Brain microvascular endothelial cell (primary cell): ENCODE measurements around the gene WDR27.

Source experiments
- DNase-seq: peaks from one replicate; pipeline ENCODE4 v3.0.0-alpha.2; 2020
- H3K27ac ChIP-seq: fragments of 250-450 bp; sonication (Bioruptor Pico); 2 replicates; pipeline ENCODE4 v1.5.1; 2020; ENCODE audit warnings: mild to moderate bottlenecking, moderate library complexity
- H3K27me3 ChIP-seq: fragments of 250-450 bp; sonication (Bioruptor Pico); replicated peaks from 2 replicates; pipeline ENCODE4 v1.5.1; 2020; ENCODE audit warnings: mild to moderate bottlenecking
- H3K36me3 ChIP-seq: fragments of 250-450 bp; sonication (Bioruptor Pico); replicated peaks from 2 replicates; pipeline ENCODE4 v1.5.1; 2020; ENCODE audit warnings: mild to moderate bottlenecking
- H3K4me3 ChIP-seq: 2 replicates; pipeline ENCODE4 v1.5.1; 2011; ENCODE audit warnings: low read depth, mild to moderate bottlenecking, control low read depth, low read length, moderate library complexity
- in situ Hi-C: cut with HindIII; loops from 2 replicates; pipeline ENCODE4 v1.10.0; 2017; ENCODE audit warnings: low sequenced_read_pairs, low pct_ligation_motif_present
- TF ChIP-seq, protein P1 (sequence below): IDR thresholded peaks from 2 replicates; pipeline ENCODE4 v1.5.1; 2011; ENCODE audit warnings: low read depth, mild to moderate bottlenecking, moderate library complexity, low read length, control low read depth, inconsistent platforms; ENCODE audit errors: missing control alignments

WDR27 gene

DNA sequence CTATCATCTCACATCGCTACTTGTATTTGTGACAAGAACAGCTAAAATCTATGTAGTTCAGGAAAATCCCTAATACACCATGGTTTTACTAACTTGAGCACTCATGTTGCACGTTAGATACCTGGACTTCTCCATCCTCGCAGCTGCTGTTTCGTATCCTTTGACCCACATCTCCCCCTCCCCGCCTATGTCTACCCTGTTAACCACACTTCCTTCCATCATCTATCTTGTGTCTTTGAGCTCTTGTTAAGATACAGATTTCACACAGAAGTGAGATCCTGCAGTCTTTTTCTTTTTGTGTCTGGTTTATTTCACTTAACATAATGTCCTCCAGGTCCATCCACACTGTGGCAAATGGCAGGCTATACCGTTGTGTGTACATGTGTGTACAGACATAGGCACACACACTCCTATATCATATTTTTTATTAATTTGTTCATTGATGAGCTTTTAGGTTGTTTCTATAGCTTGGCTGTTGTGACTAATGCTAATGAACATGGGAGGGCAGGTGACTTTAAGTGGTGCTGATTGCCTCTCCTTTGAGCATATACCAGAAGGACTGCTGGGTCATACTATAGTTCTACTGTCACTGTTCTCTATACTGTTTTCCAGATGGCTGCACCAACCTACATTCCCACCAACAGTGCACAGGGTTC, 117.8 kb downstream of the WDR27 start:
- Histone ChIP-seq H3K27me3 (no peaks in the 10 kb centered on the region), H3K4me3 (no peak overlapping the region), H3K36me3 (no peaks in the 10 kb centered on the region), H3K27ac (no peak overlapping the region)
- in situ Hi-C loops = no loop called here
- DNase-seq = no peak
- TF ChIP-seq, protein P1, sequence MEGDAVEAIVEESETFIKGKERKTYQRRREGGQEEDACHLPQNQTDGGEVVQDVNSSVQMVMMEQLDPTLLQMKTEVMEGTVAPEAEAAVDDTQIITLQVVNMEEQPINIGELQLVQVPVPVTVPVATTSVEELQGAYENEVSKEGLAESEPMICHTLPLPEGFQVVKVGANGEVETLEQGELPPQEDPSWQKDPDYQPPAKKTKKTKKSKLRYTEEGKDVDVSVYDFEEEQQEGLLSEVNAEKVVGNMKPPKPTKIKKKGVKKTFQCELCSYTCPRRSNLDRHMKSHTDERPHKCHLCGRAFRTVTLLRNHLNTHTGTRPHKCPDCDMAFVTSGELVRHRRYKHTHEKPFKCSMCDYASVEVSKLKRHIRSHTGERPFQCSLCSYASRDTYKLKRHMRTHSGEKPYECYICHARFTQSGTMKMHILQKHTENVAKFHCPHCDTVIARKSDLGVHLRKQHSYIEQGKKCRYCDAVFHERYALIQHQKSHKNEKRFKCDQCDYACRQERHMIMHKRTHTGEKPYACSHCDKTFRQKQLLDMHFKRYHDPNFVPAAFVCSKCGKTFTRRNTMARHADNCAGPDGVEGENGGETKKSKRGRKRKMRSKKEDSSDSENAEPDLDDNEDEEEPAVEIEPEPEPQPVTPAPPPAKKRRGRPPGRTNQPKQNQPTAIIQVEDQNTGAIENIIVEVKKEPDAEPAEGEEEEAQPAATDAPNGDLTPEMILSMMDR = no peak

DNA sequence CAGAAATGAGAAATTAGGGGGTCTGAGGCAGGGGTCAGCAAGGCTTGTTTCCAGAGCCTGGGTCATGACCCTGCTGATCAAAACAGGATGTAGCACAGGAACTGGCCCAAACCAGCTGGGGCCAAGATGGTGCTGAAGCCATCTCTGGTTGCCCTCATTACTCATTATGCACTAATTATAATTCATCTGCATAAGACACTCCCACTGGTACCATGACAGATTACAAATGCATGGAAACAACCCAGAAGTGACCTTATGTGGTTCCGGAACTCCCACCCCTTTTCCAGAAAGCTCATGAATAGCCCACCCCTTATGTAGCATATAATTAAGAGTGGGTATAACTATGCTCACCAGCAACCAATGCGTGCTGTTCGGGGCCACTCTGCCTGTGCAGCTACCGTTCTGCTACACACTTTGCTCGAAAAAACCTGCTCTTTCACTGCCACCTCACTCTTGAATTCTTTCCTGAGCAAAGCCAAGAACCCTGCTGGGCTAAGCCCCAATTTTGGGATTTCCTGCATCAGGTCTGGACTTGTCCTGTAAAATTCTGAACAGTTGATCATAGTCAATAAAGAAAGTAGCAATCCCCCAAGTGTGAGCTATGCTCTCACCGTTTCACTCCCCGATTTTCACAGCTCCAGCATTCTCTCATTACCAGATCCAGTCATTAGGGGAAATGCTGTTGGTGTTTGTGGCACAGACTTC, 122.3 kb downstream of the WDR27 start:
- TF ChIP-seq, protein P1 = no peak
- Histone ChIP-seq H3K36me3 (no peaks in the 10 kb centered on the region), H3K4me3 (no peak overlapping the region), H3K27me3 (no peaks in the 10 kb centered on the region), H3K27ac (no peak overlapping the region)
- in situ Hi-C loops = no loop called here
- DNase-seq = no peak

DNA sequence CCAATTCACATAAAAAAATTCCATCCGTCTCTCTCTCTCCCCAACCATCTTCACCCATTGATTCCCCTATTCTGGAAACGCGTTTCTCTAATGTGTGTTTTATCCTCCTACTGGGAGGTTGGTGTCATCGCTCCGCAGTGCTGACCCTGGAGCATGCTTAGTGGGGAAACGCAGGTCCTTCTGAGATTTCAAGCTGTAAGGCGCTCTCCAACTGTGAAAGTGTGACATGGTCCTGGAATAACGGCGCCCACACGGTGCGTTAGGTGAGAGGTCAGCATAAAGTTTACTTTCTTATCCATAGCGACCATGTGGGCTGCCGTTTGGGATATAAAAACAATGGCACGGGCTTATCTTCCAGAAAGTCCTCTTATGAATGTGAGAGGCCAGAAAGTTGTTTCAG, 123.9 kb downstream of the WDR27 start:
- Histone ChIP-seq H3K27ac (no peak overlapping the region), H3K27me3 (no peaks in the 10 kb centered on the region), H3K36me3 (no peaks in the 10 kb centered on the region), H3K4me3 (no peak overlapping the region)
- in situ Hi-C loops = no loop called here
- no peak for DNase-seq
- TF ChIP-seq, protein P1 = peak; percentile 33

DNA sequence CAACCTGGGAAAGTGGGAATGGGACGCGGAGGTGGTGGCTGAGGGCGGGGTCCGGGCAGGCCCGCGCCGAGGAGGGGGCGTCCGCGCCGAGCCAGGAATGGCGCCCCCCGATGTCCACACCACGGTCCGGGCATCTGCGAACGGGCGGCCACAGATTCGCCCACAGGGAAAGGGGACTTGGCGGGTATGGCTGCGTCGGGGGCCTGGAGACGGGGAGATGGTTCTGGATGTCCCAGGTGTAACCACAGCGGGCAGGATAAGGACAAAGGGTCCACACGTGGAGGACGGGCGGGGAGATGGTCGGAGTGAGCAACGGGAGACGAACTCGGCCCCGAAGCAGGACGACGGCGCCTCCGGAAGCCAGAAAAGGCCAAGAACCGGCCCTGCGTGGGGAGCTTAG, 124.6 kb downstream of the WDR27 start:
- H3K4me3 ChIP-seq = peak overlapping the region; percentile 41
- no peak for DNase-seq
- in situ Hi-C loops = no loop called here
- no peak overlapping the region for H3K27ac ChIP-seq
- H3K27me3 ChIP-seq = no peaks in the 10 kb centered on the region
- H3K36me3 ChIP-seq = no peaks in the 10 kb centered on the region
- TF ChIP-seq, protein P1 = no peak

DNA sequence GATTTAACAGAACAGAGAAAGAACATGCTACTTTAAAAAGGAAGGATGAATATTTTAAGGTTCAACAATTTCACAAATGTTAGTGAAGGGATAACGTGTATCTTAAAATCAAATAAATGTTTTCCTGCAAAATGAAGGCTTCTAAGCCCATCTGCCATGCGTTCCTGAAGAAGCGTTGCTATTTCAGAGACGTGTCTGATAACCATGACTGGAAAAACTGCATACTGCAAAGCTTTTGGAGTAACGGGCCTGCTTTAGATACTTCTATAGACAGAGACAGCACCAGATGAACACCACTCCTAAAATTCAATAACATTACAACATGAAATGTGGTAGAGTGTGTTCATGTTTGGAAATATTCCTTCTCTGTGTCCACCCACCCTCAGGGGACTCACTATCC, 126.0 kb downstream of the WDR27 start:
- Histone ChIP-seq H3K27ac (no peak overlapping the region), H3K36me3 (no peaks in the 10 kb centered on the region), H3K4me3 (no peak overlapping the region), H3K27me3 (no peaks in the 10 kb centered on the region)
- TF ChIP-seq, protein P1 = no peak
- in situ Hi-C loops = no loop called here
- no peak for DNase-seq
